ENCODE measurements around the gene HECTD1. TPM values are rescaled to one million over a fixed set of nuclear protein-coding genes. Genes with fewer than 3 reads are reported as not detected.

Gene HECTD1
- total RNA-seq, 4 donors from 2014 or later, result 177 to 224 (median 206) TPM

DNA sequence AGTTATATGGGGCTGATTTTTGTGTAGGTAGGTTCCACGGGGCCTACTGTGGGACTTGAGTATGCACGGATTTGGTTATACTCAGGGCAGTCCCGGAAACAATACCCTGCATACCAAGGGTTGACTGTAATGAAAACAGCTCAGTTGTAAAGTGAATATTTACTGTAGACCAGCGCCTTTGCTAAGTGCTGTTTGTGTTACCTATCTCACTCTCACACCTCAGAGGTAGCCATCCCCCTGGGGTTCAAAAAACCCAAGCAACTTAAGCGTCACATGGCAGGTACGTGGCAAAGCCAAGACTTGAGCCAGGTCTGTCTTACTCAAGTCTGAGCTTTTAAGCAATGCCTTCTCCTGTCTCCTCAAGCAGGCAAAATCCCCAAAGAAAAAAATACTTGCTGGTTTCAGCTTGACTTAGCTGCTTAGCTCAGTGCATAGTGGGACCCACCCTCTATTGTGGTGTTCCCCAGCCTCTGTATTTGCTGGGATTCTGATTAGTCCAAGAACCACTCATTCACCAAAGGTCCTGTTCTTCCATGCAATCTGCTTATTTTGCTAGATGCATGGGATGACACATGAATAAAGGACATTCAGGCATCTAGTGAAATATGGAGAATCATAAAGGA is 147.2 kb downstream of the HECTD1 start:
- intact Hi-C loops (cut with DNase I), result no loop called here
- no peak overlapping the region for H3K4me3 ChIP-seq
- peaks cover 0 to 26% (median 9%) of the 10 kb centered on the region in 4 donors for H3K4me1 ChIP-seq
- no peak for DNase-seq (ENCODE audit: extremely low spot score)
- no peaks in the 10 kb centered on the region for H3K36me3 ChIP-seq
- no peaks in the 10 kb centered on the region for H3K27me3 ChIP-seq
- H3K9me3 ChIP-seq, result no peaks in the 10 kb centered on the region
- 86% methylated on average over 6 of the region's 6 CpGs for WGBS
- TF ChIP-seq, protein P1, sequence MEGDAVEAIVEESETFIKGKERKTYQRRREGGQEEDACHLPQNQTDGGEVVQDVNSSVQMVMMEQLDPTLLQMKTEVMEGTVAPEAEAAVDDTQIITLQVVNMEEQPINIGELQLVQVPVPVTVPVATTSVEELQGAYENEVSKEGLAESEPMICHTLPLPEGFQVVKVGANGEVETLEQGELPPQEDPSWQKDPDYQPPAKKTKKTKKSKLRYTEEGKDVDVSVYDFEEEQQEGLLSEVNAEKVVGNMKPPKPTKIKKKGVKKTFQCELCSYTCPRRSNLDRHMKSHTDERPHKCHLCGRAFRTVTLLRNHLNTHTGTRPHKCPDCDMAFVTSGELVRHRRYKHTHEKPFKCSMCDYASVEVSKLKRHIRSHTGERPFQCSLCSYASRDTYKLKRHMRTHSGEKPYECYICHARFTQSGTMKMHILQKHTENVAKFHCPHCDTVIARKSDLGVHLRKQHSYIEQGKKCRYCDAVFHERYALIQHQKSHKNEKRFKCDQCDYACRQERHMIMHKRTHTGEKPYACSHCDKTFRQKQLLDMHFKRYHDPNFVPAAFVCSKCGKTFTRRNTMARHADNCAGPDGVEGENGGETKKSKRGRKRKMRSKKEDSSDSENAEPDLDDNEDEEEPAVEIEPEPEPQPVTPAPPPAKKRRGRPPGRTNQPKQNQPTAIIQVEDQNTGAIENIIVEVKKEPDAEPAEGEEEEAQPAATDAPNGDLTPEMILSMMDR (IDR thresholded peaks at IDR 0.05), result no peak
- TF ChIP-seq POLR2A (IDR thresholded peaks at IDR 0.05; ENCODE audit: low read depth) (no peak), EP300 (IDR thresholded peaks at IDR 0.05) (no peak), POLR2AphosphoS5 (IDR thresholded peaks at IDR 0.05) (no peak)
- H3K27ac ChIP-seq (replicated peaks in 1 of 4), result no peak overlapping the region

DNA sequence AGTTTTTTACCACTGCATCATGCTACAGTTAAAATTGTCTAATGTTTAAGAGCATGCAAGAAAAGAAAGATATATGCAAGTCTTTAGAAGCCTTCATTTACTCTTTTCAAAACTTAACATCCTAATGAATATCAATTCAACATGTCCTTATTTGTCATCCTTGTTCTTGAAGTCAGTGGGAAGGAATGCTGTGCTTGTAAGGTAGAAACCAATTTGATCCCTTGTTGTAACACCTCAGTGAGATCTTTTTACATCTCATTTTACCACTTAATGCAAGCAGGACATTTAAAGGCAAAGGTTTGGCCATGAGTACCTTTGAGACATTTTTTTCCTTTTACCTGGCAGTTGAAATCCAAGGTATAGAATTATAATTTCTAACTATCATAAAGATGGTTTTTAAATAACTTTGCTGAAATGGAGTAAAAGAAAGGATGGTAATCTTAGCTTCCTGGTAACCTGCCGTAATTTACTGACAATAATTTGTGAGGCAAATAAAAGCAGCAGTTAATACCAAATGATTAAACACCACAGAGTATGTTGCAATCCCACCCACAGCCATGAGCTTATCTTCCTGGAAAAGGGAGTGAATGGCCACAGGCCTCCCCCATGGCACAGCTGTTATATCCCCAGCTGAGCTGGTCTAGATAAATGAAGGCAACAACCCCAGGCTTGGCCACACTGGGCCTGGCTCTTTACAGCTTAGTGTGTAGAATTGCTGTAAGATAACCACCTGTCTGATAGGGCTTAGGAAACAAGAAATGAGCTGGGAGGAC is 148.3 kb downstream of the HECTD1 start:
- Histone ChIP-seq H3K4me1 (peaks cover 0 to 30% (median 17%) of the 10 kb centered on the region in 4 donors), H3K27ac (replicated peaks in 1 of 4) (no peak overlapping the region), H3K9me3 (no peaks in the 10 kb centered on the region), H3K36me3 (no peaks in the 10 kb centered on the region), H3K4me3 (no peak overlapping the region), H3K27me3 (no peaks in the 10 kb centered on the region)
- no peak for TF ChIP-seq EP300 (IDR thresholded peaks at IDR 0.05)
- TF ChIP-seq POLR2AphosphoS5 (IDR thresholded peaks at IDR 0.05), result no peak
- no peak for TF ChIP-seq POLR2A (IDR thresholded peaks at IDR 0.05; ENCODE audit: low read depth)
- TF ChIP-seq, protein P1 (IDR thresholded peaks at IDR 0.05), result no peak
- no peak for DNase-seq (ENCODE audit: extremely low spot score)
- WGBS, result 65% methylated on average over 1 of the region's 1 CpG
- intact Hi-C loops (cut with DNase I), result no loop called here

DNA sequence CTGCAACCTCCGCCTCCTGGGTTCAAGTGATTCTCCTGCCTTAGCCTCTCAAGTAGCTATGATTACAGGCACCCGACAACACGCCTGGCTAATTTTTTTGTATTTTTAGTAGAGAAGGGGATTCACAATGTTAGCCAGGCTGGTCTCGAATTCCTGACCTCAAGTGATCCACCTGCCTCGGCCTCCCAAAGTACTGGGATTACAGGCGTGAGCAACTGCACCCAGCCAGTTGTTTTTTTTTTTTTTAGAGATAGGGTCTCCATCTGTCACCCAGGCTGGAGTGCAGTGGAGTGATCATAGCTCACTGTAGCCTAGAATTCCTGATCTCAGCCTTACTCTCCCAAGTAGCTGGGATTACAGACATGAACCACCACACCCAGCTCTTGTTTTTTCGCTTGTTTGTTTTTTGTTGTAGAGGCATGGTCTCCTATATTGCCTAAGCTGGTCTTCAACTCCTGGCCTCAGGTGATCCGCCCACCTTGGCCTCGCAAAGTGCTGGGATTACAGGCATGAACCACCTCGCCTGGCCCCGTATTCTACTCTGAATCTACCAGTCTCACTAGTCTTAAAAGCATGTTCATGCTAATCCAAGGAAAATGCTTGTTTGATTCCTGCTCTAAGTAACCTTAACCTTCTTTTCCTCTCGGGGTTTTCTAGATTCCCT is 149.8 kb downstream of the HECTD1 start:
- H3K27ac ChIP-seq (replicated peaks in 1 of 4), result no peak overlapping the region
- intact Hi-C loops (cut with DNase I), result no loop called here
- H3K9me3 ChIP-seq, result no peaks in the 10 kb centered on the region
- WGBS, result 96% methylated on average over 12 of the region's 12 CpGs
- peaks cover 4 to 40% (median 29%) of the 10 kb centered on the region in 4 donors for H3K4me1 ChIP-seq
- TF ChIP-seq POLR2A (IDR thresholded peaks at IDR 0.05; ENCODE audit: low read depth) (no peak), POLR2AphosphoS5 (IDR thresholded peaks at IDR 0.05) (no peak)
- TF ChIP-seq, protein P1 (IDR thresholded peaks at IDR 0.05), result no peak
- no peak overlapping the region for H3K4me3 ChIP-seq
- H3K36me3 ChIP-seq, result no peaks in the 10 kb centered on the region
- no peak for DNase-seq (ENCODE audit: extremely low spot score)
- H3K27me3 ChIP-seq, result no peaks in the 10 kb centered on the region

DNA sequence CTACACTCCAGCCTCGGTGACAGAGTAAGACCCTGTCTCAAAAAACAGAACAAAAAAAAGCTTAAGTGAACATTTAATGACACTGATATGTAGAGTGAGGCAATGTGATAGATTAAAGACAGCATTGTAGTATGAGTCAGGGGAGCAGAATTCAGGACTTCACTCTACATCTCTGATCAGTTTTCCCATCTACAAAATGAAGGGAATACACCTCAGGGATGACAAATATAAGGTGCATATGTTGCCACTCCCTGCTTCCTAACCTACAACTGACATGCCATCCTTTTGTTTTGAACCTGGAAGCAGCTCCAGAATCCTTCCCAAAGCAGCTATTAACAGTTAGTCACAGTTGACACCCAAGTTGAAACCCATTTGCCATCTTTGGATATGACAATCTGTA is 150.6 kb downstream of the HECTD1 start:
- Histone ChIP-seq H3K4me1 (peaks cover 4 to 40% (median 29%) of the 10 kb centered on the region in 4 donors), H3K4me3 (no peak overlapping the region), H3K9me3 (no peaks in the 10 kb centered on the region), H3K36me3 (no peaks in the 10 kb centered on the region), H3K27me3 (no peaks in the 10 kb centered on the region), H3K27ac (replicated peaks in 1 of 4) (no peak overlapping the region)
- WGBS, result 100% methylated on average over 1 of the region's 1 CpG
- DNase-seq (ENCODE audit: extremely low spot score), result no peak
- intact Hi-C loops (cut with DNase I), result no loop called here
- no peak for TF ChIP-seq EP300 (IDR thresholded peaks at IDR 0.05)
- no peak for TF ChIP-seq POLR2AphosphoS5 (IDR thresholded peaks at IDR 0.05)
- TF ChIP-seq POLR2A (IDR thresholded peaks at IDR 0.05; ENCODE audit: low read depth), result no peak
- TF ChIP-seq, protein P1 (IDR thresholded peaks at IDR 0.05), result no peak
